ENCODE measurements around the gene DDC.

DNA sequence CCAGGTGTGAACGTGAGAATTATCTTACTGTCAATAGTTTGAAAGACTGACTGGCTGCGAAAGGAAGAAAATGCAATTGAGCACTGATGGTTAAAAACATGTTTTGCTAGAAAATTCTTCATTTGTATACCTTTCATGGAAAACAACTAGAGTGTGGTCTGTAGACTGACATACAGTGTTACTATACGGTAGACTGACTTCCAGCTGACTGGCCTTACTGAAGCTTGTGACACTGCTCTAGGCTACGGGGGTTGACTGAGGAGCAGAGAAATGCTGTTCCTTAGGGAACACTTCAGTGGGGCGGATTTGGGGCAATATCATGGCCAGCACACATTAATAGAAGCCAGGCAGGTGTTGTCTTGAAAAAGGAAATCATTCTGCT lies 25.9 kb upstream of the DDC start:
- TF ChIP-seq, protein P1, sequence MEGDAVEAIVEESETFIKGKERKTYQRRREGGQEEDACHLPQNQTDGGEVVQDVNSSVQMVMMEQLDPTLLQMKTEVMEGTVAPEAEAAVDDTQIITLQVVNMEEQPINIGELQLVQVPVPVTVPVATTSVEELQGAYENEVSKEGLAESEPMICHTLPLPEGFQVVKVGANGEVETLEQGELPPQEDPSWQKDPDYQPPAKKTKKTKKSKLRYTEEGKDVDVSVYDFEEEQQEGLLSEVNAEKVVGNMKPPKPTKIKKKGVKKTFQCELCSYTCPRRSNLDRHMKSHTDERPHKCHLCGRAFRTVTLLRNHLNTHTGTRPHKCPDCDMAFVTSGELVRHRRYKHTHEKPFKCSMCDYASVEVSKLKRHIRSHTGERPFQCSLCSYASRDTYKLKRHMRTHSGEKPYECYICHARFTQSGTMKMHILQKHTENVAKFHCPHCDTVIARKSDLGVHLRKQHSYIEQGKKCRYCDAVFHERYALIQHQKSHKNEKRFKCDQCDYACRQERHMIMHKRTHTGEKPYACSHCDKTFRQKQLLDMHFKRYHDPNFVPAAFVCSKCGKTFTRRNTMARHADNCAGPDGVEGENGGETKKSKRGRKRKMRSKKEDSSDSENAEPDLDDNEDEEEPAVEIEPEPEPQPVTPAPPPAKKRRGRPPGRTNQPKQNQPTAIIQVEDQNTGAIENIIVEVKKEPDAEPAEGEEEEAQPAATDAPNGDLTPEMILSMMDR (IDR thresholded peaks at IDR 0.05): no peak
- TF ChIP-seq POLR2A (IDR thresholded peaks at IDR 0.05; ENCODE audit: low read depth) (no peak), EP300 (IDR thresholded peaks at IDR 0.05) (no peak), POLR2AphosphoS5 (IDR thresholded peaks at IDR 0.05) (no peak)

All from esophagus muscularis mucosa (tissue), 4 donors.